Measurements from ENCODE around the gene KCNH6. TPM values are rescaled to one million over a fixed set of nuclear protein-coding genes. Genes with fewer than 3 reads are reported as not detected.

KCNH6 gene
- total RNA-seq, 4 donors from 2014 or later: not detected

DNA sequence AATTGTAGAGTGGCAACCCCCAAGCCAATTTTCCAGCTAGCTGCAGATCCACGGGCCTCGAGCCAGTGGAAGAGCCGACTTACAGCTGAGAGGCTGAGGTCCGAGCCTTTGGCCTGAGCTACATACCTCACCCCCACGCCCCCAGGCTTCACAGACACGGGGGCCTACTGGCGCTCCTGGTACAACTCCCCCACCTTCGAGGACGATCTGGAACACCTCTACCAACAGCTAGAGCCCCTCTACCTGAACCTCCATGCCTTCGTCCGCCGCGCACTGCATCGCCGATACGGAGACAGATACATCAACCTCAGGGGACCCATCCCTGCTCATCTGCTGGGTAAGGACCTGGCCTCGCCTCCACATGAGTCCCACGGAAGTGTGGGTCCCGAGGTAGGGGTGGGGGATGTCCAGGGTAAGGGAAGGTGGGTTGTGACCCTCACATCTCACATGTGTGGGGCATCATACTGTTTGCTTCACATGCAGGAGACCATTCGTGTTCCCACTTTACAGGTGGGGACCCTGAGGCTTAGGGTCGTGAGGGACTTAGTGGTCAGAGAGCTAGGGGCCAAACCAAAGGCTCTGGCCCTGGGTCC is 42.9 kb upstream of the KCNH6 start:
- TF ChIP-seq, protein P1, sequence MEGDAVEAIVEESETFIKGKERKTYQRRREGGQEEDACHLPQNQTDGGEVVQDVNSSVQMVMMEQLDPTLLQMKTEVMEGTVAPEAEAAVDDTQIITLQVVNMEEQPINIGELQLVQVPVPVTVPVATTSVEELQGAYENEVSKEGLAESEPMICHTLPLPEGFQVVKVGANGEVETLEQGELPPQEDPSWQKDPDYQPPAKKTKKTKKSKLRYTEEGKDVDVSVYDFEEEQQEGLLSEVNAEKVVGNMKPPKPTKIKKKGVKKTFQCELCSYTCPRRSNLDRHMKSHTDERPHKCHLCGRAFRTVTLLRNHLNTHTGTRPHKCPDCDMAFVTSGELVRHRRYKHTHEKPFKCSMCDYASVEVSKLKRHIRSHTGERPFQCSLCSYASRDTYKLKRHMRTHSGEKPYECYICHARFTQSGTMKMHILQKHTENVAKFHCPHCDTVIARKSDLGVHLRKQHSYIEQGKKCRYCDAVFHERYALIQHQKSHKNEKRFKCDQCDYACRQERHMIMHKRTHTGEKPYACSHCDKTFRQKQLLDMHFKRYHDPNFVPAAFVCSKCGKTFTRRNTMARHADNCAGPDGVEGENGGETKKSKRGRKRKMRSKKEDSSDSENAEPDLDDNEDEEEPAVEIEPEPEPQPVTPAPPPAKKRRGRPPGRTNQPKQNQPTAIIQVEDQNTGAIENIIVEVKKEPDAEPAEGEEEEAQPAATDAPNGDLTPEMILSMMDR (IDR thresholded peaks at IDR 0.05): no peak
- no peak for TF ChIP-seq POLR2A (IDR thresholded peaks at IDR 0.05)
- Histone ChIP-seq H3K4me1 (peaks cover 0 to 10% of the 10 kb centered on the region in 2 donors), H3K4me3 (no peak overlapping the region), H3K27me3 (no peaks in the 10 kb centered on the region), H3K27ac (no peak overlapping the region), H3K9me3 (no peaks in the 10 kb centered on the region), H3K36me3 (no peaks in the 10 kb centered on the region)
- DNase-seq: no peak
- intact Hi-C loops (cut with DNase I; ENCODE audit: low total_unique reads): no loop called here

DNA sequence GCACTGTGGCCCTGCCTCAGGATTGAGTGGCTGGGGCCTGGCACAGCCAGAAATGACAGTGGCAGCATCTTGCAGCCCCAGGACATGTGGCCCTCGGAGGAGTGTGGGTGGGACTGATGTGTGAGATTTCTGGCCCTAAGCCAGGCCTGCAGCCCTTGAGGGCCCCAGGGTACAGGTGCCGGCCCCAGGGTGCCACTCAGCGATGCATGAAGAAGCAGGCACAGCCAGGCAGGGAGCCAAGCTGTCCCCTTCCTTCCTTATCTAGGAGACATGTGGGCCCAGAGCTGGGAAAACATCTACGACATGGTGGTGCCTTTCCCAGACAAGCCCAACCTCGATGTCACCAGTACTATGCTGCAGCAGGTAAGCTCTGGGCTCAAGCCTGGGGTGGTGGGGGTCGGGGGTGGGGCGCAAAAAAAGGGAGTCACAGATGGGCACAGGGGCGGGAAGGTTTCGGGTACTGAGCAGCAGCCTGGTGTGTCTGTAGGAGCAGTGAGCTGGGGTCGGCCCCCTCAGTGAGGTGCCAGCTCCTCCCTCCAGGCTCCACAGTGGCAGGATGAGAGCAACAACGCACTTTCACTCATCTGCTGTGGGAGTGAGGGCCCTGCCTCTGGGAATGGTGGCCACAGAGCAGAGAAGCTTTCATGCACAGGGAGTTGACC is 42.2 kb upstream of the KCNH6 start:
- Histone ChIP-seq H3K27ac (no peak overlapping the region), H3K4me3 (no peak overlapping the region), H3K27me3 (no peaks in the 10 kb centered on the region), H3K36me3 (no peaks in the 10 kb centered on the region), H3K4me1 (peaks cover 0 to 10% of the 10 kb centered on the region in 2 donors), H3K9me3 (no peaks in the 10 kb centered on the region)
- no peak for DNase-seq
- intact Hi-C loops (cut with DNase I; ENCODE audit: low total_unique reads): no loop called here
- no peak for TF ChIP-seq POLR2A (IDR thresholded peaks at IDR 0.05)
- TF ChIP-seq, protein P1 (IDR thresholded peaks at IDR 0.05): no peak

DNA sequence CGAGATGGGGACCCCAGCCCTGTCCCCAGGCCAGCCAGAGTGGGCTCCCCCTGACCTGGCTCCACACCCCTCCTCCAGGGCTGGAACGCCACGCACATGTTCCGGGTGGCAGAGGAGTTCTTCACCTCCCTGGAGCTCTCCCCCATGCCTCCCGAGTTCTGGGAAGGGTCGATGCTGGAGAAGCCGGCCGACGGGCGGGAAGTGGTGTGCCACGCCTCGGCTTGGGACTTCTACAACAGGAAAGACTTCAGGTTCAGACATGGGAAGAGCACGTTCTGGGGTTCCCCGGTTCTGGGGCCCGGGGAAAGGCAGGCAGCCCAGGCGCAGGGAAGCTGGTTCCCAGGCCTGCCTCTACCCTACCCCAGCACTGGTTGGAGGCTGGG is 41.7 kb upstream of the KCNH6 start:
- Histone ChIP-seq H3K36me3 (no peaks in the 10 kb centered on the region), H3K4me1 (peaks cover 0 to 10% of the 10 kb centered on the region in 2 donors), H3K4me3 (no peak overlapping the region), H3K9me3 (no peaks in the 10 kb centered on the region), H3K27me3 (no peaks in the 10 kb centered on the region), H3K27ac (no peak overlapping the region)
- intact Hi-C loops (cut with DNase I; ENCODE audit: low total_unique reads): no loop called here
- DNase-seq: no peak
- TF ChIP-seq POLR2A (IDR thresholded peaks at IDR 0.05): no peak
- TF ChIP-seq, protein P1 (IDR thresholded peaks at IDR 0.05): no peak

DNA sequence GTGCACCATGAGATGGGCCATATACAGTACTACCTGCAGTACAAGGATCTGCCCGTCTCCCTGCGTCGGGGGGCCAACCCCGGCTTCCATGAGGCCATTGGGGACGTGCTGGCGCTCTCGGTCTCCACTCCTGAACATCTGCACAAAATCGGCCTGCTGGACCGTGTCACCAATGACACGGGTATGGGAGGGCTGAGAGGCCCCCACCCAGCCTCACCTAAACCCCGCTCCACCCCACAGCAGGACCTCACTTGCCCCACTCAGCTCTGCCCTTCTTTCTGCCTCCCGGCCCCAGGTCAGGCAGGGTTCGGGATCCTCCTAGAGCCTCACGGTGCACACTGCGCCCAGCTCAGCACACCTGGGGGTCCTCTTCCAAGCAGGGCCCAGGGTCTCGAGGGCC is 40.6 kb upstream of the KCNH6 start:
- H3K4me1 ChIP-seq: peaks cover 0 to 6% of the 10 kb centered on the region in 2 donors
- no peaks in the 10 kb centered on the region for H3K9me3 ChIP-seq
- TF ChIP-seq, protein P1 (IDR thresholded peaks at IDR 0.05): no peak
- TF ChIP-seq POLR2A (IDR thresholded peaks at IDR 0.05): no peak
- H3K27ac ChIP-seq: no peak overlapping the region
- no peaks in the 10 kb centered on the region for H3K27me3 ChIP-seq
- no peaks in the 10 kb centered on the region for H3K36me3 ChIP-seq
- DNase-seq: no peak
- no peak overlapping the region for H3K4me3 ChIP-seq
- intact Hi-C loops (cut with DNase I; ENCODE audit: low total_unique reads): no loop called here

DNA sequence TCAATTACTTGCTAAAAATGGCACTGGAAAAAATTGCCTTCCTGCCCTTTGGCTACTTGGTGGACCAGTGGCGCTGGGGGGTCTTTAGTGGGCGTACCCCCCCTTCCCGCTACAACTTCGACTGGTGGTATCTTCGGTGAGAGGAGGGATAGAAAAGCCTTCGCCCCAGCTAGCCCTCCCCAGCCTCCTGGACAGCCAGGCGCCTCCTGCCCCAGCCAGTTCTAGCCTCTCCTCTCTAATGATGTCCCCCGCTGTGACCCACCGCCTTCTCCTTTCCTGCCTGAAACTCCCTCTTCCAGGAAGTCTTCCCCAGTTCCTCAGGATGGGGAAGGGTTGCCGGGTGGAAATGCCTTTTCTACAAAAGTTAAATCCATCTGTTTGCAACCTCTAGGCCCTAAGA is 40.1 kb upstream of the KCNH6 start:
- TF ChIP-seq, protein P1 (IDR thresholded peaks at IDR 0.05): no peak
- TF ChIP-seq POLR2A (IDR thresholded peaks at IDR 0.05): no peak
- DNase-seq: no peak
- Histone ChIP-seq H3K4me1 (peaks cover 0 to under 1% of the 10 kb centered on the region in 2 donors), H3K36me3 (no peaks in the 10 kb centered on the region), H3K27me3 (no peaks in the 10 kb centered on the region), H3K27ac (no peak overlapping the region), H3K4me3 (no peak overlapping the region), H3K9me3 (no peaks in the 10 kb centered on the region)
- intact Hi-C loops (cut with DNase I; ENCODE audit: low total_unique reads): no loop called here
